Smooth muscle cell (in vitro differentiated cells): ENCODE results near the gene PTCD2. TPM values are rescaled to one million over a fixed set of nuclear protein-coding genes. Genes with fewer than 3 reads are reported as not detected.
"Not testable (repeated sequence)": the region's sequence is repeated elsewhere in the genome, so short reads cannot be mapped to it uniquely, and the experiment has no call there.

ENCODE experiments used
- DNase-seq: peaks from one replicate; lab custom pipeline; 2025; ENCODE audit not compliant: unreplicated experiment; lab: John Stamatoyannopoulos, UW
- H2AFZ ChIP-seq: fragments of 200-600 bp; sonication (generic); 2 replicates; pipeline ENCODE4 v1.6.0; 2016; ENCODE audit warnings: antibody characterized with exemption, low read depth, mild to moderate bottlenecking
- H3F3A ChIP-seq: fragments of 200-600 bp; sonication (generic); 2 replicates; pipeline ENCODE4 v1.6.0; 2017; ENCODE audit warnings: antibody characterized with exemption, low read depth
- H3K27ac ChIP-seq: fragments of 200-600 bp; sonication (generic); 2 replicates; pipeline ENCODE4 v1.5.1; 2016; ENCODE audit warnings: low read depth, mild to moderate bottlenecking
- H3K27me3 ChIP-seq: fragments of 200-600 bp; sonication (generic); 2 replicates; pipeline ENCODE4 v1.6.1; 2016; ENCODE audit warnings: low read depth, mild to moderate bottlenecking
- H3K36me3 ChIP-seq: fragments of 200-600 bp; sonication (generic); 2 replicates; pipeline ENCODE4 v1.5.1; 2016; ENCODE audit warnings: low read depth
- H3K4me1 ChIP-seq: fragments of 200-600 bp; sonication (generic); 2 replicates; pipeline ENCODE4 v1.5.1; 2016; ENCODE audit warnings: low read depth
- H3K4me2 ChIP-seq: fragments of 200-600 bp; sonication (generic); 2 replicates; pipeline ENCODE4 v1.6.0; 2016; ENCODE audit warnings: mild to moderate bottlenecking
- H3K4me3 ChIP-seq: fragments of 200-600 bp; sonication (generic); 2 replicates; pipeline ENCODE4 v1.5.1; 2016; ENCODE audit warnings: mild to moderate bottlenecking
- H3K79me2 ChIP-seq: fragments of 200-600 bp; sonication (generic); 2 replicates; pipeline ENCODE4 v1.6.0; 2016; ENCODE audit warnings: low read depth, mild to moderate bottlenecking
- H3K9ac ChIP-seq: fragments of 200-600 bp; sonication (generic); 2 replicates; pipeline ENCODE4 v1.6.0; 2016; ENCODE audit warnings: low read depth
- H3K9me3 ChIP-seq: fragments of 200-600 bp; sonication (generic); replicated peaks from 2 replicates; pipeline ENCODE4 v1.5.1; 2016; ENCODE audit warnings: low read depth
- H4K20me1 ChIP-seq: fragments of 200-600 bp; sonication (generic); 2 replicates; pipeline ENCODE4 v1.6.0; 2016; ENCODE audit warnings: low read depth
- CTCF ChIP-seq: fragments of 200-600 bp; sonication (generic); IDR thresholded peaks from 2 replicates; pipeline ENCODE4 v1.5.1; 2017; ENCODE audit warnings: borderline replicate concordance, mild to moderate bottlenecking, antibody characterized with exemption; ENCODE audit not compliant: insufficient read depth, poor library complexity, severe bottlenecking
- WGBS: methylation state at CpG from one replicate; pipeline ENCODE4 v1.1.7; 2016; ENCODE audit warnings: low lambda C conversion rate; 5-methylcytosine and 5-hydroxymethylcytosine counted together
- polyA plus RNA-seq: library from polyadenylated mRNA; unstranded; fragments of >200 nt; fragmentation: Nextera tagmentation; extraction: Ambion mirVana; gene quantifications from 2 replicates; pipeline ENCODE4 v1.2.1, GENCODE V29; 2016
- total RNA-seq: library from RNA; depleted of rRNA; stranded (reverse); fragments of >200 nt; gene quantifications from 2 replicates; pipeline ENCODE4 v1.2.3, GENCODE V29; 2014

Gene PTCD2
- total and polyA plus RNA-seq, 2 experiments from 2014 or later = 6.3 to 8.5 TPM

DNA sequence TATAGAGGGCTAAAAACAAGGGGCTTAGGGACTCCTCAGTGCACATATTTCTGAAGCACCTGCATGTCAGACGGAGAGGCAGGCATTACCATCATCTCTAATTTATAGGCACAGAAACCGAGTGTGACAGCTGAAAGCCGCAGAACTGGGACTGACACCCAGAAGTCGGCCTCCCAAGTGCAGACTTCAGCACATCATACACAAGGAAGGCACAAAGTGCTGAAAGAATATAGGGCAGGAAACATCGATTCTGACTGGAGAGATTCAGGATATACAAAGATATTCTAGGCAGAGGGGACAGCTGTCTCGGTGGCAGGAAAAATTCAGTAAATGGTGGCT lies 11.4 kb upstream of the PTCD2 start:
- Histone ChIP-seq H3F3A (peaks cover 18% of the 10 kb centered on the region), H3K27me3 (no peaks in the 10 kb centered on the region), H3K9me3 (no peaks in the 10 kb centered on the region), H3K4me2 (no peak overlapping the region), H3K79me2 (peaks cover 41% of the 10 kb centered on the region), H2AFZ (peak overlapping the region; percentile 67), H3K4me1 (peaks cover 9% of the 10 kb centered on the region), H3K27ac (peak overlapping the region; percentile 25), H3K36me3 (peaks cover 7% of the 10 kb centered on the region), H3K4me3 (no peak overlapping the region), H3K9ac (no peak overlapping the region), H4K20me1 (no peaks in the 10 kb centered on the region)
- 79% methylated on average over 6 of the region's 6 CpGs for WGBS
- DNase-seq = no peak
- TF ChIP-seq CTCF = no peak

- peaks cover 6% of the 10 kb centered on the region for H3F3A ChIP-seq
- H3K9me3 ChIP-seq = no peaks in the 10 kb centered on the region
- H3K4me1 ChIP-seq = no peaks in the 10 kb centered on the region
- no peak overlapping the region for H3K4me2 ChIP-seq
- TF ChIP-seq CTCF = no peak
- H2AFZ ChIP-seq = no peak overlapping the region
- no peak overlapping the region for H3K4me3 ChIP-seq
- peaks cover 42% of the 10 kb centered on the region for H3K79me2 ChIP-seq
- no peak overlapping the region for H3K9ac ChIP-seq
- H3K27me3 ChIP-seq = no peaks in the 10 kb centered on the region
- 96% methylated on average over 1 of the region's 1 CpG for WGBS
- no peak overlapping the region for H3K27ac ChIP-seq
- no peaks in the 10 kb centered on the region for H4K20me1 ChIP-seq
- H3K36me3 ChIP-seq = peaks cover 7% of the 10 kb centered on the region
- DNase-seq = no peak
Measured at GRCh38 chr5:72313141-72313540, 7.0 kb upstream of the PTCD2 start.

- no peak for DNase-seq
- TF ChIP-seq CTCF = no peak
- H3K9me3 ChIP-seq = no peaks in the 10 kb centered on the region
- H3K27me3 ChIP-seq = no peaks in the 10 kb centered on the region
- H4K20me1 ChIP-seq = no peaks in the 10 kb centered on the region
- no peak overlapping the region for H3K4me2 ChIP-seq
- H3K36me3 ChIP-seq = peaks cover 7% of the 10 kb centered on the region
- no peak overlapping the region for H3K4me3 ChIP-seq
- no peak overlapping the region for H3K9ac ChIP-seq
- peaks cover 5% of the 10 kb centered on the region for H3K4me1 ChIP-seq
- no peak overlapping the region for H2AFZ ChIP-seq
- WGBS = 93% methylated on average over 3 of the region's 3 CpGs
- no peak overlapping the region for H3K27ac ChIP-seq
- H3K79me2 ChIP-seq = peaks cover 51% of the 10 kb centered on the region
- peaks cover 1% of the 10 kb centered on the region for H3F3A ChIP-seq
Measured at GRCh38 chr5:72314571-72315172, 5.5 kb upstream of the PTCD2 start.

DNA sequence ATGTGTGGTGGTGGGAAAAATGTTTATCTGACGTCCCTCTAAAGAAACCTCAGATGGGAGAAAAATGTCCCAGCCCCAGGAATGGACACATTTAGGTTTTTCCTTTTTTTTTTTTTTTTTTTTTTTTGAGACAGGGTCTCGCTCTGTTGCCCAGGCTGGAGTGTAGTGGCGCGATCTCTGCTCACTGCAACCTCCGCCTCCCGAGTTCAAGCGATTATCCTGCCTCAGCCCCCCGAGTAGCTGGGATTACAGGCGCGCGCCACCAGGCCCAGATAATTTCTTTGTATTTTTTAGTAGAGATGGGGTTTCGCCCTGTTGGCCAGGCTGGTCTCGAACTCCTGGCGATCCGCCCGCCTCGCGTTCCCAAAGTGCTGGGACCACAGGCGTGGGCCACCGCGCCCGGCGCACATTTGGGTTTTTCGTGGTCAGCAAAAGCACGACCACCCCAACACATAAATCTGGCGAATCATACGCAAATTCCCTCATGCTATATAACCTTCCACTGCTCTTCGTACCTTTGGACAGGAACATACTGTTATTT lies 668 bp upstream of the PTCD2 start:
- not testable (repeated sequence) for DNase-seq, H4K20me1 ChIP-seq, H3K36me3 ChIP-seq, H3K27me3 ChIP-seq, H3K9me3 ChIP-seq, H3K4me1 ChIP-seq, H3F3A ChIP-seq
- Histone ChIP-seq H3K4me3 (peak overlapping the region; percentile 71), H3K79me2 (peaks cover 45% of the 10 kb centered on the region), H3K27ac (peak overlapping the region; percentile 29), H3K4me2 (peak overlapping the region; percentile 89), H2AFZ (peak overlapping the region; percentile 97), H3K9ac (peak overlapping the region; percentile 42)
- WGBS = 5% methylated on average over 22 of the region's 28 CpGs
